ENCODE results near the gene ARID5A.

DNA sequence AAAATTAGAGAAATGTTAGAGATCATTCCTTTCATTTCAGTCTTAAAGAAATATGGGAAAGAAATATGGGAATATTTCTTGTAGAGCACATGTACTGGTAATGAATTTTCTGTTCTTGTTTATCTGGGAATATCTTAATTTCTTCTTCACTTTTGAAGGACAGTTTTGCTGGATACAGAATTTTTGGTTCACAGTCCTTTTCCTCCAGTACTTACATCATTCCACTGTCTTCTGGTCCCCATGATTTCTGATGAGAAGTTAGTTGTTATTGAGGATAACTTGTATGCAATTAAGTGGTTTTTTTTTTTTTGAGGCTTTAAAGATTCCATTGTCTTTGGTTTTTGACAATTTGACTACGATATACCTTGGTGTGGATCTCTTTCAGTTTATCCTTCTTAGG is 42.4 kb upstream of the ARID5A start:
- TF ChIP-seq, protein P1, sequence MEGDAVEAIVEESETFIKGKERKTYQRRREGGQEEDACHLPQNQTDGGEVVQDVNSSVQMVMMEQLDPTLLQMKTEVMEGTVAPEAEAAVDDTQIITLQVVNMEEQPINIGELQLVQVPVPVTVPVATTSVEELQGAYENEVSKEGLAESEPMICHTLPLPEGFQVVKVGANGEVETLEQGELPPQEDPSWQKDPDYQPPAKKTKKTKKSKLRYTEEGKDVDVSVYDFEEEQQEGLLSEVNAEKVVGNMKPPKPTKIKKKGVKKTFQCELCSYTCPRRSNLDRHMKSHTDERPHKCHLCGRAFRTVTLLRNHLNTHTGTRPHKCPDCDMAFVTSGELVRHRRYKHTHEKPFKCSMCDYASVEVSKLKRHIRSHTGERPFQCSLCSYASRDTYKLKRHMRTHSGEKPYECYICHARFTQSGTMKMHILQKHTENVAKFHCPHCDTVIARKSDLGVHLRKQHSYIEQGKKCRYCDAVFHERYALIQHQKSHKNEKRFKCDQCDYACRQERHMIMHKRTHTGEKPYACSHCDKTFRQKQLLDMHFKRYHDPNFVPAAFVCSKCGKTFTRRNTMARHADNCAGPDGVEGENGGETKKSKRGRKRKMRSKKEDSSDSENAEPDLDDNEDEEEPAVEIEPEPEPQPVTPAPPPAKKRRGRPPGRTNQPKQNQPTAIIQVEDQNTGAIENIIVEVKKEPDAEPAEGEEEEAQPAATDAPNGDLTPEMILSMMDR (conservative IDR thresholded peaks at IDR 0.05; ENCODE audit: low read depth, low read length), result no peak
- no peak for TF ChIP-seq EZH2 (IDR thresholded peaks at IDR 0.05; ENCODE audit: borderline replicate concordance, low read depth, low read length, poor library complexity, severe bottlenecking)
